Natural killer cell (primary cell): ENCODE measurements around the gene MINDY3. TPM values are rescaled to one million over a fixed set of nuclear protein-coding genes. Genes with fewer than 3 reads are reported as not detected.

Experiments
- ATAC-seq, 3 donors: fragments of 150-1000 bp in 2 of 3; fragments of 200-7000 bp in 1 of 3; cut with Tn5 transposase; 1 replicate in 1 of 3; 2 replicates in 2 of 3; pipeline ENCODE4 v1.10.0; 2021; ENCODE audit warnings: mild to moderate bottlenecking in 2 of 3, moderate library complexity in 2 of 3
- DNase-seq, 2 donors: peaks; one replicate each; pipeline versions ENCODE4 v3.0.0 to v3.0.0-alpha.2; 2013 to 2021; ENCODE audit warnings: mixed read lengths in 1 of 2
- H3K27ac ChIP-seq: one replicate; pipeline ENCODE4 v1.5.1; 2013; ENCODE audit warnings: mild to moderate bottlenecking, low read length
- H3K27me3 ChIP-seq: one replicate; pipeline ENCODE4 v1.6.1; 2013; ENCODE audit warnings: low read length; ENCODE audit not compliant: control insufficient read depth, insufficient read depth
- H3K36me3 ChIP-seq: one replicate; pipeline ENCODE4 v1.6.1; 2013; ENCODE audit warnings: low read length; ENCODE audit not compliant: control insufficient read depth, insufficient read depth
- H3K4me1 ChIP-seq: one replicate; pipeline ENCODE4 v1.6.1; 2013; ENCODE audit warnings: low read length; ENCODE audit not compliant: control insufficient read depth, insufficient read depth
- H3K4me3 ChIP-seq: one replicate; pipeline ENCODE4 v1.5.1; 2013; ENCODE audit warnings: low read length
- H3K9me3 ChIP-seq: one replicate; pipeline ENCODE4 v1.6.1; 2013; ENCODE audit warnings: low read length; ENCODE audit not compliant: control insufficient read depth, insufficient read depth
- H3K27ac Mint-ChIP-seq, 2 donors: one replicate each; pipeline ENCODE4 v1.8.0; 2022; ENCODE audit warnings: mild to moderate bottlenecking in 2 of 2, mixed read lengths in 2 of 2, moderate library complexity in 1 of 2
- H3K27me3 Mint-ChIP-seq, 2 donors: one replicate each; pipeline ENCODE4 v1.8.0; 2022; ENCODE audit warnings: low read depth in 2 of 2, mixed read lengths in 2 of 2
- H3K36me3 Mint-ChIP-seq: one replicate; pipeline ENCODE4 v1.8.0; 2022; ENCODE audit warnings: mixed read lengths
- H3K4me1 Mint-ChIP-seq, 2 donors: one replicate each; pipeline ENCODE4 v1.8.0; 2022; ENCODE audit warnings: mixed read lengths in 2 of 2
- H3K4me3 Mint-ChIP-seq: one replicate; pipeline ENCODE4 v1.8.0; 2022; ENCODE audit warnings: mild to moderate bottlenecking, moderate library complexity, mixed read lengths
- H3K9me3 Mint-ChIP-seq, 2 donors: one replicate each; pipeline ENCODE4 v1.8.0; 2022; ENCODE audit warnings: mixed read lengths in 2 of 2
- CTCF ChIP-seq: fragments of 200-600 bp; IDR thresholded peaks from one replicate; pipeline ENCODE4 v1.8.0; 2022; ENCODE audit warnings: antibody characterized with exemption
- WGBS: methylation state at CpG from one replicate; pipeline ENCODE4 v1.1.7; 2013; ENCODE audit warnings: missing lambda C conversion rate; ENCODE audit not compliant: insufficient coverage; 5-methylcytosine and 5-hydroxymethylcytosine counted together
- intact Hi-C: fragments of 100-400 bp; cut with micrococcal nuclease; formaldehyde crosslinking; loops from one replicate; pipeline ENCODE4 v1.14.2; 2022
- total RNA-seq, 4 donors: library from RNA; stranded (reverse); fragments of 120-200 nt in 1 of 4; gene quantifications; one replicate each; pipeline versions ENCODE4 v1.2.3 to v1.2.4, GENCODE V29; 2013 to 2022

Gene MINDY3
- total RNA-seq, 3 donors from 2014 or later (not counting 1 experiment from before 2014, with no cell fraction given) = 48.8 to 57.3 (median 53.3) TPM

- Histone ChIP-seq H3K27me3 (no peaks in the 10 kb centered on the region), H3K4me3 (no peak overlapping the region), H3K9me3 (no peaks in the 10 kb centered on the region), H3K4me1 (no peaks in the 10 kb centered on the region), H3K27ac (no peak overlapping the region), H3K36me3 (no peaks in the 10 kb centered on the region)
- intact Hi-C loops = no loop called here
- Mint-ChIP-seq H3K4me1 (no peaks in the 10 kb centered on the region), H3K4me3 (no peak overlapping the region), H3K36me3 (no peaks in the 10 kb centered on the region), H3K27ac (no peak overlapping the region), H3K27me3 (peaks cover 11 to 12% of the 10 kb centered on the region in 2 donors), H3K9me3 (no peaks in the 10 kb centered on the region)
- WGBS = 83% methylated on average over 3 of the region's 3 CpGs
- ATAC-seq = no peak
- no peak for TF ChIP-seq CTCF
- DNase-seq = no peak
Observed at GRCh38 chr10:15747632-15748031, 112.7 kb downstream of the MINDY3 start.

GRCh38 chr10:15745751-15746150 is 114.6 kb downstream of the MINDY3 start:
- no peak for TF ChIP-seq CTCF
- H3K4me3 Mint-ChIP-seq = no peak overlapping the region
- intact Hi-C loops = no loop called here

GRCh38 chr10:15744217-15744865 is 116.0 kb downstream of the MINDY3 start:
- H3K4me3 Mint-ChIP-seq = no peak overlapping the region
- no peaks in the 10 kb centered on the region for H3K9me3 Mint-ChIP-seq
- intact Hi-C loops = no loop called here
- no peak overlapping the region for H3K27ac Mint-ChIP-seq
- ATAC-seq (no peak), DNase-seq (peak in 1 of 2 donors; percentile 48)
- no peaks in the 10 kb centered on the region for H3K36me3 ChIP-seq
- H3K4me1 ChIP-seq = no peaks in the 10 kb centered on the region
- H3K27me3 Mint-ChIP-seq = peaks cover 10 to 14% of the 10 kb centered on the region in 2 donors
- H3K27me3 ChIP-seq = no peaks in the 10 kb centered on the region
- H3K4me1 Mint-ChIP-seq = no peaks in the 10 kb centered on the region
- H3K9me3 ChIP-seq = no peaks in the 10 kb centered on the region
- no peaks in the 10 kb centered on the region for H3K36me3 Mint-ChIP-seq
- 25% methylated on average over 5 of the region's 7 CpGs for WGBS
- peak; percentile 28 for TF ChIP-seq CTCF
- no peak overlapping the region for H3K4me3 ChIP-seq
- no peak overlapping the region for H3K27ac ChIP-seq

More at GRCh38 chr10:15745751-15746150, 114.6 kb downstream of the MINDY3 start:
- Mint-ChIP-seq H3K27ac (no peak overlapping the region), H3K9me3 (no peaks in the 10 kb centered on the region), H3K27me3 (peaks cover 10 to 14% of the 10 kb centered on the region in 2 donors), H3K4me1 (no peaks in the 10 kb centered on the region), H3K36me3 (no peaks in the 10 kb centered on the region)
- no peak for ATAC-seq
- H3K4me3 ChIP-seq = no peak overlapping the region
- no peaks in the 10 kb centered on the region for H3K4me1 ChIP-seq
- WGBS = no CpG with 5 or more reads among the region's 1 CpG
- DNase-seq = no peak
- no peaks in the 10 kb centered on the region for H3K9me3 ChIP-seq
- no peaks in the 10 kb centered on the region for H3K36me3 ChIP-seq
- H3K27ac ChIP-seq = no peak overlapping the region
- H3K27me3 ChIP-seq = no peaks in the 10 kb centered on the region

- Histone ChIP-seq H3K36me3 (no peaks in the 10 kb centered on the region), H3K4me3 (no peak overlapping the region), H3K27me3 (no peaks in the 10 kb centered on the region), H3K4me1 (no peaks in the 10 kb centered on the region), H3K9me3 (no peaks in the 10 kb centered on the region), H3K27ac (no peak overlapping the region)
- H3K9me3 Mint-ChIP-seq = no peaks in the 10 kb centered on the region
- no peak for ATAC-seq
- H3K4me3 Mint-ChIP-seq = no peak overlapping the region
- no peaks in the 10 kb centered on the region for H3K36me3 Mint-ChIP-seq
- no peaks in the 10 kb centered on the region for H3K4me1 Mint-ChIP-seq
- peaks cover 10 to 14% of the 10 kb centered on the region in 2 donors for H3K27me3 Mint-ChIP-seq
- intact Hi-C loops = no loop called here
- no peak for DNase-seq
- 84% methylated on average over 2 of the region's 2 CpGs for WGBS
- H3K27ac Mint-ChIP-seq = no peak overlapping the region
- TF ChIP-seq CTCF = no peak
Observed at GRCh38 chr10:15743443-15743842, 116.9 kb downstream of the MINDY3 start.
